ENCODE data around the gene LCN1. TPM values are rescaled to one million over a fixed set of nuclear protein-coding genes. Genes with fewer than 3 reads are reported as not detected.

LCN1 gene
- total RNA-seq, 1 experiment from 2014 or later: not detected

GRCh38 chr9:135503371-135504261, 17.6 kb upstream of the LCN1 start:
- H3T11ph ChIP-seq (ENCODE audit: low read length): no peak overlapping the region
- no peak overlapping the region for H2BK15ac ChIP-seq (ENCODE audit: low read depth, low read length)
- H3K18ac ChIP-seq (ENCODE audit: insufficient read length, low read depth, low read length): no peak overlapping the region
- H3K9ac ChIP-seq (ENCODE audit: extremely low read depth, insufficient read length, low read length): no peak overlapping the region
- no peak overlapping the region for H2BK20ac ChIP-seq (ENCODE audit: low read depth, low read length, poor library complexity, severe bottlenecking)
- H3K4me3 Mint-ChIP-seq: peak overlapping the region in 1 of 2 experiments; percentile 26; a peak in 2 of 5 replicates
- H2BK120ac ChIP-seq (ENCODE audit: low read depth, low read length, poor library complexity, severe bottlenecking): no peak overlapping the region
- no peak overlapping the region for H4K91ac ChIP-seq (ENCODE audit: insufficient read length, low read depth, low read length)
- no peak overlapping the region for H3K56ac ChIP-seq (ENCODE audit: insufficient read length, low read depth, low read length)
- no peak overlapping the region for H3K27ac ChIP-seq (ENCODE audit: insufficient read length, low read depth, low read length)
- no peaks in the 10 kb centered on the region for H4K20me1 ChIP-seq (ENCODE audit: control insufficient read depth, insufficient read depth, insufficient read length)
- H3K4me1 Mint-ChIP-seq: peaks cover 7 to 14% of the 10 kb centered on the region in 2 experiments
- H3K23ac ChIP-seq (ENCODE audit: insufficient read length, low read depth, low read length): no peak overlapping the region
- peak overlapping the region in 1 of 3 experiments; percentile 16; a peak in 1 of 7 replicates for H3K27ac Mint-ChIP-seq
- H3K14ac ChIP-seq (ENCODE audit: insufficient read depth, low read length): no peak overlapping the region
- WGBS (ENCODE audit: extremely low coverage, insufficient read length, low lambda C conversion rate): no CpG with 5 or more reads among the region's 41 CpGs
- no peaks in the 10 kb centered on the region for H3K9me3 ChIP-seq (ENCODE audit: control insufficient read depth, low read depth, low read length)
- no peak overlapping the region for H2AFZ ChIP-seq (ENCODE audit: low read length)
- no peak overlapping the region for H2BK5ac ChIP-seq (ENCODE audit: insufficient read length, low read length)
- H4K5ac ChIP-seq (ENCODE audit: insufficient read length, low read depth, low read length): no peak overlapping the region
- no peak overlapping the region for H3K4ac ChIP-seq (ENCODE audit: low read depth, low read length)
- no peaks in the 10 kb centered on the region for H3K79me2 ChIP-seq (ENCODE audit: insufficient read depth, low read length)
- no peak overlapping the region for H4K8ac ChIP-seq (replicated peaks; ENCODE audit: insufficient read length, low read depth, low read length)
- no peak overlapping the region for H2BK12ac ChIP-seq (ENCODE audit: insufficient read length, low read depth, low read length)
- H3K27me3 ChIP-seq (ENCODE audit: insufficient read depth, low read length): no peaks in the 10 kb centered on the region
- H3K4me2 ChIP-seq (ENCODE audit: insufficient read depth, insufficient read length, low read length): no peak overlapping the region
- peaks cover 5% of the 10 kb centered on the region; the same call in 1 of the 2 replicates for H3K27me3 Mint-ChIP-seq (ENCODE audit: low read depth)
- TF ChIP-seq CTCF (conservative IDR thresholded peaks at IDR 0.05): no peak
- H3K4me1 ChIP-seq (ENCODE audit: insufficient read depth, low read length): no peaks in the 10 kb centered on the region; the same call in 1 of the 2 replicates
- no peaks in the 10 kb centered on the region for H3K79me1 ChIP-seq (ENCODE audit: insufficient read depth, low read depth, low read length, poor library complexity, severe bottlenecking)
- peaks cover 16% of the 10 kb centered on the region for H3K23me2 ChIP-seq (ENCODE audit: insufficient read length, low read depth, low read length, poor library complexity, severe bottlenecking)
- H3K36me3 Mint-ChIP-seq (ENCODE audit: insufficient read depth in 1 of 3, low read depth in 3 of 3): peaks cover 18 to 39% (median 38%) of the 10 kb centered on the region in 3 experiments; a peak in 6 of 7 replicates
- no peaks in the 10 kb centered on the region; a peak in 1 of 5 replicates for H3K9me3 Mint-ChIP-seq
- H2AK5ac ChIP-seq (ENCODE audit: insufficient read length, low read length): no peak overlapping the region
- no peak for DNase-seq
